Amniotic stem cell (primary cell): ENCODE data around the gene MCHR1.
A peak's percentile ranks its signal among the peaks of the same experiment; 100 is the strongest.

Experiments used
- DNase-seq: peaks from one replicate; lab custom pipeline; 2025; lab: John Stamatoyannopoulos, UW

The MCHR1 gene, protein sequence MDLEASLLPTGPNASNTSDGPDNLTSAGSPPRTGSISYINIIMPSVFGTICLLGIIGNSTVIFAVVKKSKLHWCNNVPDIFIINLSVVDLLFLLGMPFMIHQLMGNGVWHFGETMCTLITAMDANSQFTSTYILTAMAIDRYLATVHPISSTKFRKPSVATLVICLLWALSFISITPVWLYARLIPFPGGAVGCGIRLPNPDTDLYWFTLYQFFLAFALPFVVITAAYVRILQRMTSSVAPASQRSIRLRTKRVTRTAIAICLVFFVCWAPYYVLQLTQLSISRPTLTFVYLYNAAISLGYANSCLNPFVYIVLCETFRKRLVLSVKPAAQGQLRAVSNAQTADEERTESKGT

DNA sequence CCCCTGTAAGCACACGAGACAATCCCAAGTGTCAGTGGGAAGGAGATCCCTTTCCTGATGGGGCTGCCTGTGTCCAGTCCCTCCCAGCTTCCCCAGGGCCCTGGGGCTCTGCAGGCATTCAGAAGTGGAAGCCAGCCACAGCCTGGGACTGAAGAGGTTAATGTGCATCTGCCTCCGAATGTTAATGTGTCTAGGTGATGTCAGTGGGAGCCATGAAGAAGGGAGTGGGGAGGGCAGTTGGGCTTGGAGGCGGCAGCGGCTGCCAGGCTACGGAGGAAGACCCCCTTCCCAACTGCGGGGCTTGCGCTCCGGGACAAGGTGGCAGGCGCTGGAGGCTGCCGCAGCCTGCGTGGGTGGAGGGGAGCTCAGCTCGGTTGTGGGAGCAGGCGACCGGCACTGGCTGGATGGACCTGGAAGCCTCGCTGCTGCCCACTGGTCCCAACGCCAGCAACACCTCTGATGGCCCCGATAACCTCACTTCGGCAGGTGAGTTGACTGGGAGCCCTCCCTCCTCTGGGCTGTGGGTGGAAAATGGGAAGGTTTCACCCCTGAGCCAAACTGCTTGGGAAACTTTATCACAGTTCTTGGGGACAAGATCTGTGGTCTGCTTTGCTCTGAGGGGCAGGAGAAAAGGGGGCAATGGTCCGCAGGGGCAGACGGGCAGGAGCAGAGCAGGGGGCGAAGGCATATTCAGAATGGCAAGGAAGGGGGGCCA is at the start of gene MCHR1:
MCHR1 (plus strand) TSS at position 236 of the 715 bp plus-strand sequence; CDS start at position 405, 169 bp downstream.
- DNase-seq = no peak

DNA sequence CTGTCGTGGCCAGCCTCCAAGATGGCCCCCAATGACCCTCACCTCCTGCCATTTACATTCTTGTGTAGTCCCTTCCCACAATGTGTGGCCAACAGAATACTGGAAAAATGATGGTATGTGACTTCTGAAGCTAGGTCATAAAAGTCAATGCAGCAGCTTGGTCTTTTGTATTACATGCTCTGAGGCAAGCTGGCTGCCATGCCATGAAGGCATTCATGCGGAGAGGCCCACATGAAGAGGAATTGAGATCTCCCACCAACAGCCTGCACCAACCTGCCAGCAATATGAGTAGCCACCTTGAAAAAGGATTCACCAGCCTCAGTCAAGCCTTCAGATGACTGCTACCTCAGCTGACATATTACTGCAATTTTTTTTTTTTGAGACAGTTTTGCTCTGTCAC is 47.4 kb upstream of the MCHR1 start:
- no peak for DNase-seq

DNA sequence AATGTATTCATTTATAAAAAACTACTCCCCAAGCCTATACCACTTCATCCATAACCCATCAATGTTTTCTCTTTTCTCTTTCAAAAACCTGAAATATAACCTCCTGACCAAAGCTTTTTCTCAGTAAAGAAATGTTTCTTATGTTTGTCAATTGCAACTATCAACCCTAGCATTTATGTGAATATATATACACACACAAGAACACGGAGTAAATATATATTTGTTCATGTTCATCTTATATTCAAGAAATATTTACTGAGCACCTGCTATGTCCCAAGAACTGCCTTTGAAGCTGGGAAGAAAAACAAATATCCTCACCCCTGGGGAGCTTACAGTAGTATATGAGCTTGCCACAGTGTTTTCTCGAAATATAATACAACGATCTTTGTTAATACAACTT is 46.2 kb upstream of the MCHR1 start:
- no peak for DNase-seq

DNA sequence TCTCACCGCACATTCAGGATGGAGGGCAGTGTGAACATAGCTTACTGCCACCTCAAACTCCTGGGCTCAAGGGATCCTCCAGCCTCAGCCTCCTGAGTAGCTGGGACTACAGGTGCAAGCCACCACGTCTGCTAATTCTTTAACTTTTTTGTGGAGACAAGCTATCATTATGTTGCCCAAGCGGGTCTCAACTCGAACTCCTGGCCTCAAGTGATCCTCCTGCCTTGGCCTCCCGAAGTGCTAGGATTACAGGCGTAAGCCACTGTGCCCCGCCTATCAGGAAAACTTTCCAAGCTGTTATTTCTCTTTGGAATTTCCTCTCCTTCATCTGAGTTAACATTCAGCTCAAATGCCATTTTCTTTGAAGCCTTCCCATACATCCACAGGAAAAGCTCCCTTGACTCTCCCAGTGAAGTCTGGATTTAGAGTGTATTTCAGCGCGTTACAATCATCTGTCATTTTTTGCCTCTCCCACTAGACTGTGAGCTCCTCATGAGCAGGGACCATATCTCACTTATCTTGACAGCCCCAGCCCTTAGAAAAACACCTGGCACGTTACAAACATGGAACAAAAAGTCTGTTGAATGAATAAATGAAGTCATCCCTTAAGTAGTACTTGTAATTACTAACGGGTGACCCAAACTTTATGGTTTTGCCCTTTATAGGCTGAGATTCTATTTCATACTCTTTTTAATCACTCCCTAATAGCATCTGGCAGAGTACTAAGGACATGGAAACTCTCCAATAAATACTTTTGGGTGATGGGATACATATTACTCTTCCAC is 45.0 kb upstream of the MCHR1 start:
- no peak for DNase-seq

DNA sequence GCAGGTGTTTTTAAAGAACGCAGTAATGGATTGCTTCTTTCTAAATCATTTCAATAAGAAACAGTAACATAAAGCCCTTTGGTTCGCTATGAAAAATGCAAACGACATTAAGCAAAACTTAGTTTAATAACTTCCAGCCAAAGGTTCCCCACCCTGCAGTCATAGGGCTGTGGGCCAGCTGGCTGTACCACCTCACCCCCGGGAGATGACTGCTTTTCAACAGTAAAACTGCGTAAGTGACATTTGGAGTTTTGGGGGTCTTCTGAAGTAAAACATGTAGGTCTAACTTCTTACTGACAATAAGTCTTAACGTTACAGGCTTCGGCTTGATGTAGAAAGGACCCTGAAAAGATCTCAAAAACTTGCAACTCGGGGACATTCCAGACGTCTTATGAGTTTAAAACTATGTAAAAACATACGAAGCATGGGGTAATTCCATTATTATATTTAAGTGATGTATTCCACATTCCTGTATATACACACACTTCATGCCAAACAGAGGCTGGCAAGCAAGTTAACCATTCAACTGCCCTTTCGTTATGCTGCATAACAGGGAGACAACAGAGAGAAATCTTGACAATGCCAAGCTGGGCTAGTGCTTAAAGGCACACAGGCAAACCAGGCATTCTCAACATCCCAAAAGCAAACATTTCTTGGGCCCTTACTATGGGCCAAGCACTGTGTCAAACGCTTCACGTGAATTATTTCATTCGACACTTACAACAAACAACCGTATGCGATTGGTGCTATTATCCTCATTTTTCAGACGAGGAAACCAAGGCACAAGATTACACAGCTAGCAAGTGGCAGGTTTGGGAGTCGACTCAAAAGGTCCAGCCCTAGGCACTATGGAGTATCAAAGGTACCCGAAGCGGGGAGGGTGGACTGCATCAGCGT is 44.0 kb upstream of the MCHR1 start:
- no peak for DNase-seq

DNA sequence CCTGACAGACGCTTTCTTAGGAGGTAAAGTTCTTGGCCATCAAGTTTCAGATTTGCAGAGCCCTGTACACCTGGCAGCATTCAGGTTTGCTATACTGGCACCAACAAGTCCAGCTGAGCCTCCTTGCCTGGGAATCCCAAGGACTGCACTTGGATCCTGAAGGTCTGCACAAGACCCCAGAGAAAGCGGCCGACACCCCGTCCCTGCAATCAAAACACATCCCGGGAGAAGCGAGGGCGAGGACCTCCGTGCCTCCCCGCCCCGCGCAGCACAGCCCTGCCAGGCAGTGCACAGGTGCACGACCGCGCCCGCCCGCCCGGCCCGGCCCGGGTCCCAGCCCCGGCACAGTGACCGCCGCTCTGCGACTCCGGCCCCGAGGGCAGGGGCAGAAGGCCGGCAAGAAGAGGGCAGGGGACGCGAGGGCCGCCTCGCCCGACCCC is 43.3 kb upstream of the MCHR1 start:
- DNase-seq = no peak

DNA sequence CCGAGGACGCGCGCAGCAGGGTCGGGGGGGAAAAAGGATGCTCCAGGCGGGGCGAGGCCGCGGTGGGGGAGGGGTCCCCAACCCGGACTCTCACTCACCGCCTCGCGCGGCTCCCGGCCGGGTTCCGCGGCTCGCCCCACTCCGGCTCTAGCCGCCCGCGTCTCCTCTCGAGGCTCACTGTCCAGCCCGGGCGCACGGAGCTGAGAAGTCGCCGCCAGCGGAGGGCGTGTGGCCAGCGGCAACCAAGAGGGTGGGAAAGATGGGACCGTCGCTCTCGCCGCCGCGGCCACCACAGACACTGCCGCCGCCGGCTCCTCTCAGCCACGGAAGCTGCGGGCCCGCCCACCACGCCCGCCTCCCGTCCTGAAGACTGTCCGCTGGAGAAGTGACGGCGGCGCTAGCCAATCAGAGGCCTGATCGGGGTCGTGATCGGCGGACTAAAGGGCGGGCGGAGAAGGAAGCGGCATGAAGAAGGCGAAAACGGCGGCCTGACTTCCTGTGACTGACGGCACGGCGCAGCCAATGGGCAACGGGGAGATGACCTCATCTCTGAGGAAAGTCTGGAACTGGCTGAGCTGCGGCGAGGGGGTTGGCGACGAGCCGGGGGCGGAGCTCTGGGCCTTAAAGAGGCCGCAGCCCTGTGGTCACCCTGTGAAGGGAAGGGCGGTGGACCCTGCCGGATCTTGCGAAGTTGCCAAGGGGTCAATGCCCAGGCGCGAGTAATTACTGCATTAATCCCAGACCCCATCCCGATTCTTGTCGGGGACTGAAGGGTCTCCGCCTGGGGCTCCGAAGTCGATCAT is 42.7 kb upstream of the MCHR1 start, which contains the start of gene MRTFA:
MRTFA (minus strand) TSS at position 340 of the 803 bp plus-strand sequence.
- peak; percentile 98 for DNase-seq

DNA sequence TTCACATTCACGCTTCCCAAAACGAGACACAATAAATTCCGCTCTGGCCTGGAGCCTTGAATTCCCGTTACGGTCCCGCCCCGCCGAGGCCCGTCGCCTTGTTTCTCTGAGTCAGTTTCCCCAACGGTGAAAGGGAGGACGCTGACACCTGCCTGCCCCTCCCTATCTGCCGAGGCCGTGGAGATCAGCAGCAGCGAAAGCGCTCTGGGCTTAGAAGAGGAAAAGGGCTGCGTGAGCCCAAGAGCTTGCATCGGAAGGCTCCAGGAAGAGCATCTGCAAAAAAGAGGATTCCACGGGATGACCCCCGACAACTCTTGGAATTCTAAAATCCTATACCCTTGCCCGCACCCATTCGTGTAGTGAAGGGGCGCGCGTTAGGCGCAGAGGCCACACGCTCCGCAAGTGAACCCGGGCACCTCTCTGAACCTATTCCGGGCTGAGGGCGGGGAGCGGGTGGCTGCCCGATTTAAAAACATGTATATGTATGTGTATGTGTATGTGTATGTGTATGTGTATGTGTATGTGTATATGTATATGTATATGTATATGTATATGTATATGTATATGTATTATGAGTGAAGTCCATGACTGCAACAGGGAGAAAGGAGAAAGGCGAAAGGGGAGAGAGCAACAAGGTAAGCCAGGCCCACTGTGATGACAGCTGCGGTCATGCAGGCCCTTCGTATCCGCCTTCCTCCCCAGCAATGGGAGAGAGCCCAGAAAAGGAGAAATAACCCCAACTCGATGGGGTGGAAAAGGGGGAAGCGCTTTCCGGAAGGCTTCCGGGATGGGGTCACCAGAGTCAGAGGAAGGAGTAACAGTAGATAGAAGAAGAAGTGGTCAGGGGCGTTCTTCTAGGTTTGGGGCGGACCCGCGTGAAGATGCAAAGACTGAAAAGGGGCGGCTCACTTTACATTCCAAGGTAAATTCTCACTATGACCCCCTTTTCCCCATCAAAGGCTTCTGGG is 41.8 kb upstream of the MCHR1 start:
- DNase-seq = peak; percentile 57

DNA sequence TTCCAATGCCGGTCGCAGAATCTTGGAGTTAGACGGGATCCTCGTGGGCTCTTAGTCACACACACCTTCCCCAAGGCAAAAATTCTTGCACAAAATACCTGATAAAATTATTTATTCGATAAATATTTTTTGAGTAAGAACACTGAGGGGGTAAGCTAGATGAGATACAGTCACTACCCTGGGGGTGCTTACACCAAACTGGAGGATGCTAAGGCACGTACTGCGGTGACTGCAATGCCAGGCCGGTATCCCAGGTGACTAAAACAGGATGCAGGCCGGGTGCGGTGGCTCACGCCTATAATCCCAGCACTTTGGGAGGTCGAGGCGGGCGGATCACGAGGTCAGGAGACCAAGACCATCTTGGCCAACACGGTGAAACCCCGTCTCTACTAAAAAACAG is 41.0 kb upstream of the MCHR1 start:
- DNase-seq = no peak

DNA sequence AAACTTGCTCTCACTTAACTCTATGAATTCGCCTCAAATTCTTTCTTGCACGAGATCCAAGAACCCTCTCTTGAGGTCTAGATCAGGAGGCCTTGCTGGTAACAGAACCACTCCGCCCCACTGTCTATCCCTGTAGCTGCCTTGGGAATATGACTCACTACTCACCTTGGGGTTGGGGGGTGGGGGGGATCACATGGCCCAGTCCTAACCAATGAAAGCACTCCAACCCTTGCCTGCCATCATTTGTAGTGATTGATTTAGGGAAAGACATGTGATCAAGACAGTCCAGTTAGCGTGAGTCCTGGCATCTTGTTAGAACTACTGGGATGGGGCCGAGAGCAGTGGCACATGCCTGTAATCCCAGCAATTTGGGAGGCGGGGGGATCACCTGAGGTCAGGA is 38.0 kb upstream of the MCHR1 start:
- DNase-seq = no peak

DNA sequence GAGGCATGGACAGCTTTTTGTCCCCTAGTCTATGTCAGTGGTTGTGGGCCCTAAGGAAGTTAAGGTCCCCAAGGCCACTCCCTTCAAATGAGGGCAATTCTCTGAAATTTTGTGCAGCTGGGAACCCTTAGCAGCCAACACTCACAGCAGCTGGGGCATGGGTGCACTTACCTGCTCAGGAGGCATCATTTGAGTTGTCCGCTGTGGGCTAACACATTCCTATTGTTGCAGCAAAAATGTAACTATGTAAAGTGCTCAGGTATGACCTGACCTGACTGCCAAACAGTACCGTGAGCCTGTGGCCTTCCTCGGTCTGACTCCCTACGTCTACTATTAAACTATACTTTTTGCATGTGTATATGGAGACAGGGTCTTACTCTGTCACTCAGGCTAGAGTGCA is 37.0 kb upstream of the MCHR1 start:
- no peak for DNase-seq

DNA sequence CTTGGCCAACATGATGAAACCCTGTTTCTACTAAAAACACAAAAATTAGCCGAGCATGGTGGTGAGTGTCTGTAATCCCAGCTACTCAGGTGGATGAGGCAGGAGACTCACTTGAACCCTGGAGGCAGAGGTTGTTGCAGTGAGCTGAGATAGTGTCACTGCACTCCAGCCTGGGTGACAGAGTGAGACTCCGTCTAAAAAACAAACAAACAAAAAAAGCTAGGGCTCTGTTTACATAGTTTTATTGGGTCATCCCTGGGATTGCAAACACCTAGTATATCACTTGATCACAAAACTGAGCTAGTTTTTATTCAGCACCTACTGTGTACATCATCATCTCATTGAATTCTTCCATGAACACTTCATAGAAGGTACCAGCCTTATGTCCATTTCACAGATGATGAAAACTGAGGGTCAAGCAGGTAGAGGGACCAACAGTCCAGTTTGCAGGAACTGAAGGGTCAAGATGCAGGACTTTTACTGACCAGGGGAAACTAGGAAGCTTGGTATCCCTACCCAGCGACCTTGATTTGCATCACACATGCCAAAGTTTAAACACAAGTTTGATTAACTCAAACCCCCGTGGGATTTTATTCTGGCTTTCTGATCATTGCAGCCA is 33.6 kb upstream of the MCHR1 start:
- DNase-seq = no peak

DNA sequence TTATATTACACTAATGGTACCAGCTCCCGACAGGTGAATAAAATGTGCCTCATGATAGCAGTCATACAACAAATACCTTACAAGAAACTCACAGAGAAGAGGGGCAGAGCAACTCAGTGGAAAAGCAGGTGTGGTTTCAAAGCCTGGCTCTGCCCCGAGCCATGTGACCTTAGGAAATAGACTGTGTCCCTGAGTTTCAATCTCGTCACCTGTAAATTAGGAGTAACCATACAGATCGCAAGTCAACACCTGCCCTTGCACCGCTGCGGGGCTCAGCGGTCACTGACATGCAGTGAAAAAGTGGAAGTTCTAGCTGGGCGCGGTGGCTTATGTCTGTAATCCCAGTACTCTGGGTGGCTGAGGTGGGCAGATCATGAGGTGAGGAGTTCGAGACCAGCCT is 30.9 kb upstream of the MCHR1 start:
- no peak for DNase-seq

DNA sequence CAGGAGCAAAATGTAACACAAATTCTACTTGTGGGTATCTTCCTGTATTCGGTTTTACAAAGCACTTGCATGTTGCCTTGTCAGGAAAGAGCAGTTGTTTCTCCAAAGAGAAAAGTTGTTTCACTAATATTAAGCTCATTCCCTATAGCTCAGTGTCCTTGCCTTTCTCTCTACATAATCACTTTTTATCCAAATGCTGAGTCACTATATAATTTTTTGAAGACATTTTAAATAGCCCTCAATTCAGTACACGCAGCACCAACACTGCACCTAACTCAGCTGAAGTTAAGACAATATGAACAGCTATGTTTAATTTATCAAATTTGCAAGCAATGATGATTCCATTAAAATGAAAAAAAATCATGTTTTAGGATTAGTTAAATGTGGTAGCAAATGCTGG is 28.2 kb upstream of the MCHR1 start:
- no peak for DNase-seq

DNA sequence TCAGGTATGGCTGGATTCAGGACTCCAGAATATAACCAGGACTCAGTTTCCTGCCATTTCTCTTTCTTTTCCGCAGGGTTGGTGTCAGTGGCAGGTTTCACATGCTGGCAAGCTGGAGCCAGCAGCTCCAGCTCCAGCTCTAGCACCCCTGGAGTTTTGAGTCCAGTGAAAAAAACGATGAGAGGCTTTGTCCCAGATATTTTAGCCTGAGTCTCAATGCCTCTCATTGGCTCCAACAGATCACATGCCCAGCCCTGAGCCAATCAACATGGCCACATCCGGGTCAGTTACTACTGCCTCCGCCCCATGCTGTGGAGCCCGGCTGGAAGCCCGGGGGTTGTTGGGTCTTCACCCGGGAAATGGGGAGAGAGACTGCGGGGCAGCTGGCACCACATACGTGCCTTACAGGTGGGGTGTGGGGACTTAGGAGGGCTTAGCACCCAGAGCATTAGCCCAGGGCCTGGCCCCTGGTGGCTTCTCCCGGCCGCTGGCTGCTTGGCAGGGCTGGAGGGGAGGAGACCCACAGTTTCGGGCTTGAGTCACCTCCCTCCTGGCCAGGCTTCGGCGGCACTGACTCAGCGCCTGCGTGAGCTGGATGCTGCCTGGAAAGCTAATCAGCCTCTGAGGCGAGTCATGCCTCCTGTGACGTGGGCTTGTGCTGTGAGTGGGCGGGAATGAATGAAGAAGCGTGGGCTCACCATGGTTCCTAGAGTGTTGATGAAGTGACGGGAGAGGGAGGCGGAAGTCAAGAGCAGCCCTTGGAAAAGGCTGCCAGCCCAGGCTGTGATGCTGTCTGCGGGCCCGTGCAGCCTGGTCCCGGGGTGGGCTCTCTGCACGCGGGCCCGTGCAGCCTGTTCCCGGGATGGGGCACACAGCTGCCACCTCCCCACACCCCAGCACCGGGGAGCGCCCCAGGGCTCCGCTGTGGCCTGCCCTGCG is 27.5 kb upstream of the MCHR1 start:
- peak; percentile 98 for DNase-seq

DNA sequence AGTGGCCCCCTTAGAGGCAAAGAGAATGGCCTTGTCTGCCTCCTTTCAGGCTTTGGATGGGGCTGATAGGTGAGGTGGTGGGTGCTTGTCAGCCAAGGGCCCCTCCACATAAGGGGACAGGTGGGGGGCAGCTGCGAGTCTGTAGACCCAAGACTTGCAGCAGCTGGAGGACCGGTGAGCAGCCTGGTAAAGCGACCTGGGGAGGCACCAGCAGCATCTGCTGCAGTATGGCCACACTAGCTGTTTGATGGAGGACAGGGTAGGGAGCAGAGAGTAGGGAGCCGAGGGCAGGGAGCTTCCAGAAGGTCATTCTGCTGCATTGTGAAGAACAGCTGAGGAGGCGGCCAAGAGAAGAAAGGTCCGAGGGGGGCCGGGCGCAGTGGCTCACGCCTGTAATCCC is 25.9 kb upstream of the MCHR1 start:
- DNase-seq = no peak

DNA sequence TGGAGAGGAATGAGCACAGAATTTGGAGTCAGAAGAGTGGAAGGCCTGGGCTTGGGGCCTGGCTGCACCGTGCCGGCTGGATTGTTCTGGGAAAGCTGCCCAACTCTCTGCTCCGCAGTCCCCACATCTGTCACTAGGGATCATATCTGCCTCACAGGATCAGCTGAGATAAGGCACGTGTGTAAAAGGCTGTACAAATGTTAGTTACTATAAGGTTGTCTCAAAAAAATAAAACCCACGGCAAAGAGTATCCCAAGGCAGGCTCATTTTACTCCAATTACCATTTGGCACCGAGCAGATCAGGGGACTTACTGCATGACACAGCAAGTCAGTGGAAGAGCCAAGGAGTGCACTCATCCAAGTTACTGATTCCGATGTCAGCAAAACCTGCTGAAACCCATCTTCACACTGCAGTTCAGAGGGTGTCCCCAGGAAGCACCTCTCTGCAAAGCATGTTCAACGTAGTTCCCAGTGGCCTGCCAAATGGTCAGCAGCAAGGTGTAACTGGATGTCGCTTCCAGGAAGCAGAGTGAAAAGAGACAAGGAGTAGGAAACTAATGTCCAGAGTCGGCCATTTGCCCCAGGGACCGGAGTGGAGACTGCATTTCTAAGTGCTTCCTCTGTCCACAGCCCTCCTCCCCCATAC is 24.6 kb upstream of the MCHR1 start:
- no peak for DNase-seq
